HG03442 (cell line): ENCODE data around the gene DUSP8.

Source experiments
- ATAC-seq: cut with Tn5 transposase; IDR thresholded peaks from one replicate; pipeline ENCODE4 v1.9.1; 2021; ENCODE audit warnings: mild to moderate bottlenecking, moderate library complexity; ENCODE audit not compliant: unreplicated experiment

DUSP8 gene

DNA sequence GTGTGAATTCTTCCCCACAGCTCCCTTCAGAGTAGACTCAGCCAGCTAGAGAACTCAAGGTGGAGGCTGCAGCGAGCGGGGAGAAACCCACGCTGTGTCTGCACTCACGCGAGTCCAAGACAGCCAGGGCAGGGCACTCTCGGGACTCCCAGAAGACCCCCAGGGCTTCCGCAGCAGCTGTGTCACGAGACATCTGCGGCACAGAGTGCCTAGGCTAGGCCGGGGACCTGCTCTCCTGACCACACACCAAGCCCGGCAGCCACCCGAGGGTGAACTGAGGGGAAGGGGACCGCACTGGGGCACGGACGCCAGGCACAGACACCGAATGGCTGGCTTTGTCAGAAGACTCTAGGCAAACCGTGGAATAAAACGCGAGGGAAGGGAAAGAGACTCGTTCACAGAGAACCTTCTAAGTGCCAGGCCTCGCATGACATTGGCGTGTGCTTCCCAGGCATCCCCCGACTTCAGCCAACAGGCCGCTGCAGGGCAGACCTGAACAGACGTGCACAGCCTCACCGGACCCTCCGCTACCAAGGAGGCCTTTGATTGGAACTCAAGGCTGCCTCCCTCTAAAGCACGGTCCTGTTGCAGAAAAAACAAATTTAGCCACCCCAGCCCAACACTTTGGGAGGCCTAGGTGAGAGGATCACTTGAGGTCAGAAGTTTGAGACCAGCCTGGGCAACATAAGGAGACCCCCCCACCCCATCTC is 67.3 kb downstream of the DUSP8 start:
- no peak for ATAC-seq

- ATAC-seq = no peak
Measured at GRCh38 chr11:1504138-1504537, 67.9 kb downstream of the DUSP8 start.
